ENCODE data around the gene METRNL.

METRNL gene

DNA sequence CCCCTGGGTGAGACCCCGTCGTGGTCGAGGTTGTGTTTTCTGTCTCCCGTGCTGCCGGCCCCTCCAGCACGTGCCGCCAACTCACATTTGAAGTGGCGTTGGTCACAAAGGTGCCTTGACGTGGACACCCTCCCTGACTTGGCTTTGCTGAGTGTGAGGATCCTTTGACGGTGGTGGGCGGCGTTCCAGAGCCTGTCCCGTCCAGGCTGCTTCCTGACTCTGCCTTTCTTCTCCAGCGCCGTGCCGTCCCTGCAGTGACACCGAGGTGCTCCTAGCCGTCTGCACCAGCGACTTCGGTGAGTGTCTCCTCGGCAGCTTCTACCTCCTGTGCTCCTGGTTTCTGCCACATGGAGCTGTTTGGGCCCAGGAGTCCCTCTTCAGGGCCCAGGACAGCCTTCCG lies 13.5 kb downstream of the METRNL start:
- no peak for DNase-seq

DNA sequence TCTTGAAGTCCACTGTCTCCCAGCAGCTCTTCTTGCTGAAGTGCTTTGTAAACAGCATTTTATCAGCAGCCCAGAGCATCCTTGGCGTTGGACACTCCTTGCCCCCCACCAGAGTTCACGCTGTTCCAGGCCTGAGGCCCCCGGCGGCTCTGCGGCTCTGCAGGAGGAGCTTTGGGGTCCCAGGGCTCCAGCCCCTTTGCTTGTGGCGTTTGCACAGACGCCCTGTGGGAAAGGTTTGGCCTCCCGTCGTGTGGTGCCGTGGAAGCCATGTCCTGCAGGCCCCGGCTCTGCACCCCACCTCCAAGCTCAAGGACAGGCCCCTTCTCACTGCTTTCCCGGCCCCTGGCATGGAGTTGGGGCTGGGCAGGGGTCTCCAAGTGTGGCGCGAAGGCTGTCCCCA lies 14.1 kb downstream of the METRNL start:
- DNase-seq: no peak

DNA sequence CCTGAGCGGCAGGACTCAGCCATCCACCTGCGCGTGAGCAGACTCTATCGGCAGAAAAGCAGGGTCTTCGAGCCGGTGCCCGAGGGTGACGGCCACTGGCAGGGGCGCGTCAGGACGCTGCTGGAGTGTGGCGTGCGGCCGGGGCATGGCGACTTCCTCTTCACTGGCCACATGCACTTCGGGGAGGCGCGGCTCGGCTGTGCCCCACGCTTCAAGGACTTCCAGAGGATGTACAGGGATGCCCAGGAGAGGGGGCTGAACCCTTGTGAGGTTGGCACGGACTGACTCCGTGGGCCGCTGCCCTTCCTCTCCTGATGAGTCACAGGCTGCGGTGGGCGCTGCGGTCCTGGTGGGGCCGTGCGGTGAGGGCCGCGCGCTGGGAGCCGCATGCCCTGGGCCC lies 14.9 kb downstream of the METRNL start:
- DNase-seq: no peak

DNA sequence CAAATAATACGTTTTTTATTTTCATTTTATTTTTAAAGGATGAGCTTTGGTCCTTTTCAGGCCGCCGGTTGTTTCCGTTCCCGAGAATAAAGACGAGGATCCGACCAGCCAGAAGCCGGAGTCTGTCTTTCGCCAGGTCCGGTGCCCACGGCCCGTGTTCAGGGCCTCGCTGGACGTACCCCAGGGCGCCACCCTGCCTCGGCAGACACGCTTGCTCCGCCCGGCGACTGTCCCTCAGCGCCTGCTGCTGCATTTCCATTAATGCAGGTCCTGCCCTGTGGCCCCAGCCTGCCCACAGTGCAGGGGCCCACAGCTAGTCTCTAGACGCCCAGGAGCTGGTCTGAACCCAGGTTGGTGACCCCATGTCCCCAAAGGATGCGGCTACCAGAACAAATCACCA lies 15.6 kb downstream of the METRNL start:
- no peak for DNase-seq

DNA sequence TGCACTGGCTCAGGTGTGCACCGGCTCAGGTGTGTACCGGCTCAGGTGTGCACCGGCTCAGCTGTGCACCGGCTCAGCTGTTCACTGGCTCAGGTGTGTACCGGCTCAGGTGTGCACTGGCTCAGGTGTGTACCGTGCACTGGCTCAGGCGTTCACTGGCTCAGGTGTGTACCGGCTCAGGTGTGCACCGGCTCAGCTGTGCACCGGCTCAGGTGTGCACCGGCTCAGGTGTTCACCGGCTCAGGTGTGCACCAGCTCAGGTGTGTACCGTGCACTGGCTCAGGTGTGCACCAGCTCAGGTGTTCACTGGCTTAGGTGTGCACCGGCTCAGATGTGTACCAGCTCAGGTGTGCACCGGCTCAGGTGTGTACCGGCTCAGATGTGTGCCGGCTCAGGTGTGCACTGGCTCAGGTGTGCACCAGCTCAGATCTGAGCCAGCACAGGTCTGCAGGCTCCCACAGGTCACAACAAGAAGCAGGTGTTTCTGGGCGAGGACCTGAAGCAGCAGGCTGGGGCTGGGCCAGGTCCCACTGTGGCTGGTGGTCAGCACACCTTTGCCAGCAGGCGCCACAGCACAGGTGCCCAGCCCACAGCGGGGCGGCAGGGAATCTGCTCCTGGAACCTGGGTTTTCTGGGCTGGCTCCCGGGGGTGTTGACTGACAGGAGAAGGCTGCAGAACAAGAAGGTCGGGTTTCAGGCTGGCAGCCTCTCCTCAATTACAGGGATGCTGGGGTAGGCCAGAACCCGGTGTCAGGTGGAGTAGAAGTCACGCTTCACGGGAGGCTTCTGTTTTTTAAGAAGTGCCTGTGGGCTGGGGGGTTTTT lies 17.2 kb downstream of the METRNL start:
- DNase-seq: no peak

DNA sequence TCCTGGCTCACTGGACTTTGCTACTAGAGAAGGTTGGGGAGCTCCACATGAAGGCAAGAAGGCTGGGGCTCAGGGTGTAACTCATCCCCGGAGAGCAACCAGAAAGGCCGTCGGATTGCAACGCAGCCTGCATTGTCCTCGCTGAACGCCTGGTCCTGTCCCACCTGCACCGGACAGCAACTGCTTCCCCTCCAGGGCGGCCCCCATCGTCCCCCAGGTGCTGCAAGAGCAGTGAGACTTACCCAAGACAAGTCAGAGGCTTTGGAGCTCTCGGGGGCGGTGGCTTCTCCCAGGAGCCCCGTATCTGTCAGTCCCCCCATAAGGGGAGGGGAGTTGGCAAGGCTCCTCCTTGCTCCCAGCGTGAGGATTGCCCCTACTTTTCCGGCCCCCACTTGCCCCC lies 18.4 kb downstream of the METRNL start:
- no peak for DNase-seq

DNA sequence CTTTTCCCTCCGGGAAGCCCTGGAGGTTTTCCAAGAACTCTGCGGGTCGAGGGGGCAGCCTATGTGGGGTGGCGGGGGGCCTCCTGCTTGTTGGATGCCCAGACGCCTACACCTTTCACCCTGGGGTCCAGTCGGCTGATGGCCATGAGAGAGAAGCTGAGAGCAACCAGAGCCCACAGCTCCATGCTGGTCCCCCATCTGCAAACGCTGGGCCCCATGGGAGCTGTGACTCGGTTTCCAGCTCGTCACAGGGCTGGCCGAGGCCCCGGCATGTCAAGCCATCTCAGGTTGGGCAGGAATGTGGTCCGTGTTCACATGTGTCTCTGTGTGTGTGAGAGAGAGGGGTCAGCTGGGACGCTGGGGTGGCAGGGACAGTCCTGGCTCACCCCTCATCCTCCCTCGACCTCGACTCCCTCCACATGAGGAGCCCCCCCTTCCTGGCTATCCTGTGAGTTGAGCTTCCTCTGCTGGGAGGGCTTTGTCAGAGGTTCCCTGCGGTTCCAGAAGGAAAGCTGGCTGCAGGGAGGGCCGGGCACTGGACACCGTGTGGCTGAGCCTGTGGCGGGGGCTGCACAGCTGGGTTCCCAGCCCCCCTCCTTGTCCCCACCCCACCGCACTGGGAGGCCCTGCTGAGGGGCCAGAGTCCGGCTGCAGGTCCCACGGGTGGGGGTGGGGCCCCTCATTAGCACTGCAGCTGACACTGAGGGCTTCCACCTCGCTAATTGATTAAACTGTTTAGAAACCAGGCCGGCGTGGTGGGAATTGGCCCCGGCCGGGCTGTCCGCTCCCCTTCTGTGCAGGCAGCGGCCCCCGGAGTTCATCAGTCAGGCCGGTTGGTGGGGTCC lies 19.1 kb downstream of the METRNL start:
- peak; percentile 88 for DNase-seq

DNA sequence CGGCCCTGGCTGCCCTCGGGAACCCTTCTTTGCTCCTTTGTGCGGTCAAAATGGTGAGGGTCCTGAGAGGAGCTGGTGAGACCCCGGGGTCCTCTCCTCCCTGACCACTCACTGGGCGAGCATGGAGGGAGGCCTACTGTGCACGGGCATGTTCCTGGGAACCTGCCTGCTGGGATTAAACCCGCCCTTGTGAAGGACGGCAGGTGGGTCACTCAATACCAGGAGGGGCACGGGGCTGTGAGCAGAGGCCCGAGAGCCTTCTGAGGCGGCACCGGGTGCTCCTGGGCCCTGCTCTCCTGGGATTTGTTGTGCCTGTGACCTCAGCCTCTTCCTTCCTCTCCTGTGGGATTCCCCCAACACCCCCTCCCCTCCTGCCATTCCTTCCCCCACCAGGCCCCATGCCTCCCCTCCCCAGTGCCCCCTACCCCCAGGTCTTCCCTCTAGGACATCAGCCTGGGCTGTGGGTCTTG lies 19.7 kb downstream of the METRNL start:
- DNase-seq: no peak

DNA sequence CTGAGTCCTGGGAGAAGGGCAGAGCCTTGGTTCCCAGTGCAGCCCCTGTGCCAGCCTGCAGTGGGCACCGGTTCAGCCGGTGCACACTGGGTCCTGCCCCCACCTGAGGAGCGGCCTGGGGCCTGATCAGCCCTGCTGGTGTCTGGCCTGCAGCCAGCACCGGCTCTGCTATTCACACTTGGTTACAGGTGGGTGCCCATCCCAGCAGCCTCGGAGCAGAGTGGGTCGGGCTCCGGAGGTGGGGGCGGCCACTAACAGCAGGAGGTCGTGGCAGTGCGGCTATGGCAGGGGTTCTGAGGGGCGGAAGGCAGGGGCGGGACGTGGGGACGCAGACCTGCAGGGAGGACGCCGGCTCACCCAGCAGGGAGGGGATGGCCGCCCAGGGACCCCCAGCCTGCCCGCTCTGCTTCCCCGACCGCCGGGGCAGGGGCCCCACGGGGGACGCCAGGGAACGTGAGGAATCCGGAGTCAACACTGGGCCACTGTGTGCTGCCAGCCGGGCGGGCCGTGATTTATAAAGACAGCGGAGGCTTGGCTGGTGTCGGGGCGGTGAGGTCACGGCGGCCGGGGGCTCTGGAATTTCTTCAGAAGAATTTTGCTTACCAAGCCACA lies 20.3 kb downstream of the METRNL start:
- peak; percentile 82 for DNase-seq

DNA sequence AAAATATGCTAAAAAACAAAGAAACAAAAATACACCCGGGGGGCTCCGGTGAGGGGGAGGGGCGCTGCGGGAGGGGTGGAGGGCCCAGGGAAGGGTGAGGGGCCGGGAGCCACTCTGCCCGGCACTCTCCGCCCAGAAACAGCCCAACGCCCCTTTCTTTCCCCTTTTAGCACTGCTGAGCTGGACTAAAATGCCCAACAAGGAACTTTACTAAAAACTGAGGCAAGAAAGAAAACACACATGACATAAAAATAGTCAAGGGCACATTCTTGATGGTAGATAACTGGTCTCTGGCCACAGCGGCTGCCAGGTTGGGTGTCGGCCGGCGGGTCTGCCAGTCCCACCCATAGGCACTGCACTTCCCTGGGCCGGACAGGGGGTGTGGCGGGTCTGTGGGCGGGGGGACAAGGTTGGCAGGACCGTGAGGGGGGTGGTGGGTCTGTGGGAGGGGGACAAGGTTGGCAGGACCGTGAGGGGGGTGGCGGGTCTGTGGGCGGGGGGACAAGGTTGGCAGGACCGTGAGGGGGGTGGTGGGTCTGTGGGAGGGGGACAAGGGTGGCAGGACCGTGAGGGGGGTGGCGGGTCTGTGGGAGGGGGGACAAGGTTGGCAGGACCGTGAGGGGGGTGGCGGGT lies 20.9 kb downstream of the METRNL start:
- DNase-seq: no peak

DNA sequence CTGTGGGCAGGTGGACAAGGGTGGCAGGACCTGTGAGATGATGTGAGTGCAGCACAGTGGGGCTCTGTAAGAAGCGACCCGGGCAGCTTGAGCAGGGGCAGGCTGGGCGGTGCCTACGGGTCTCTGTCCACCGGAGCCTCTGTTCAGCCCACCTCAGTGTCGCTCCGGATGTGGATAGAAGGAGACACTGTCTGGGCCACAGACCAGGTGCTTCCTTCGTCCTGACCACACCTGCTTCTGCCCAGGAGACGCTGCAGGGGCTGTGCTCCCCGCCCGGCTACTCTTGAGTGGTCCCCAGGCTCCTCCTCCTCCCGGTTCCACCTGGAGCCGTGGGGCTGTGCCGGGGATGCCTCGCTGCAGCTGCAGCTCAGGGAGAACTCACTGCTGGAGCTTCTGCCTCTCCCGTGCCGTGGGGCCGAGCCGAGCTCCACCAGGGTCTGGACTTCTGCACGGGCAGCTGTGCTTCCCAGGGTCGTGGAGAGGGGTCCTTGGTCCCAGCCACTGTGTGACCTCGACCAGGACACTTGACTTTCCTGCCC lies 21.5 kb downstream of the METRNL start:
- DNase-seq: peak; percentile 58

DNA sequence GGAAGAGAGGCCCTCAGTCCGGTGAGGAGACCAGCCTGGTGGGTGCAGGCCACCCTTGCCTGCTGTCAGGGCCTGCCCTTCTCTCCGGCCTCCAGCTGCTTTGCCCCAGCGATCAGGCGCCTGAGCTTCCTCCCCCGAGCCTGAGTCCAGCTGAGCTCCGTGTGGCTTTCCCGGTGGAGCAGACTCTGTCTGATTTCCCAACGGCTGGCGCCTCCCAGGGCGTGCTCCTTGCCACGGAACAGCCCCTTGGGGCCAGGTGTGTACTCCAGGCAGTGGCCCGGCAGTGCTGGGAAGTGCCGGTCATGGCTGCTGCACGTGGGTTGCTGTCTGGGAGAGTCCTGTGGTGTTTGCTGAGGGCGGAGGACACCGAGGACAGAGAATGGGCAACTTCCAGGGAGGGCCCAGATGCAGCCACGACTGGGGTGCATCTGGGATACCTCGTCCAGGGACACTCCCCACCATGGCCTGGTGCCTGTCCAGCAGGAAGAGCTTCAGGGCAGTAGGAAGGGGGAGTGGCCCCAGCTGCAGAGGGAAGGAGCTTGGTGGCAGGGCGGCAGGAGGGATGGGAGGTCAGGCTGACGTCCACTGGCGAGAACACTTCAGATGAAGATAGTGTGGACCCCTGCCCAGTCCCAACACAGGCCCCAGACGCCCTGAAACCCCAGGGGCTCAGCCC lies 22.5 kb downstream of the METRNL start:
- DNase-seq: peak; percentile 50

DNA sequence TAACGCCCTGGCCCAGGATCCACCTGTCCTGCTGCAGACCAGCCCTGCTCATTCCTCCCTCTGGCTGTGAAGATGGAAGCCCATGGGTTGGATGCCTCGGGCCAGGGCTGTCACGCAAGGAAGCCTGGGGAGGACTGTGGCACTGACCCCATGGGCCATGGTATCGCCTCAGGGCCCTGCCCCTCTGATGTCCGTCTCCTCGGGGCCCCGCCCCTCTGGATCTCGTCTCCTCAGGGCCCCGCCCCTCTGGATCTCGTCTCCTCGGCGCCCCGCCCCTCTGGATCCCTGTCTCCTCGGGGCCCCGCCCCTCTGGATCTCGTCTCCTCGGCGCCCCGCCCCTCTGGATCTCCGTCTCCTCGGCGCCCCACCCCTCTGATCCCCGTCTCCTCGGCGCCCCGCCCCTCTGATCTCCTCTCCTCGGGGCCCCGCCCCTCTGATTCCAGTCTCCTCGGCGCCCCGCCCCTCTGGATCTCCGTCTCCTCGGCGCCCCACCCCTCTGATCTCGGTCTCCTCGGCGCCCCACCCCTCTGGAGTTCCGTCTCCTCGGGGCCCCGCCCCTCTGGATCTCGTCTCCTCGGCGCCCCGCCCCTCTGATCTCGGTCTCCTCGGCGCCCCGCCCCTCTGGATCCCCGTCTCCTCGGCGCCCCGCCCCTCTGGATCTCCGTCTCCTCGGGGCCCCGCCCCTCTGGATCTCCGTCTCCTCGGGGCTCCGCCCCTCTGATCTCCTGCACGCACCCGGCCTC lies 24.0 kb downstream of the METRNL start:
- no peak for DNase-seq

DNA sequence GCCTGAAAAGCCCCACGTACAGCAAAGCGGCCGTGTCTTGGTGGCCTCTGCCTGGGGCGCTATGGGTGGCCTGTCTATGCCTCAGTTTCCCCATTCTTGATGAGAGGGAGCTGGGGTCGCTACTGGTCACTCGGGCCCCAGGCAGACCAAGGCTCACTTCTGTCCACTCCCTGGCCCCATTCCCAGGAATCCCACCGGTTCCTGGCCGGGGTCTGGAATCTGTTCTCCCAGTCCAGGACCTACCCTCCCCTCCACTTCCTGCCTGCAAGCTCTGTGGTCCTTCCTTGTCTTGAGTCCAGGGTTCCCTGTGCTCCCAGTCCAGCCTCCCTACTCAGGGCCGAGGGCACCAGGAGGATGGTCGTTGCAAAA lies 24.5 kb downstream of the METRNL start:
- no peak for DNase-seq

DNA sequence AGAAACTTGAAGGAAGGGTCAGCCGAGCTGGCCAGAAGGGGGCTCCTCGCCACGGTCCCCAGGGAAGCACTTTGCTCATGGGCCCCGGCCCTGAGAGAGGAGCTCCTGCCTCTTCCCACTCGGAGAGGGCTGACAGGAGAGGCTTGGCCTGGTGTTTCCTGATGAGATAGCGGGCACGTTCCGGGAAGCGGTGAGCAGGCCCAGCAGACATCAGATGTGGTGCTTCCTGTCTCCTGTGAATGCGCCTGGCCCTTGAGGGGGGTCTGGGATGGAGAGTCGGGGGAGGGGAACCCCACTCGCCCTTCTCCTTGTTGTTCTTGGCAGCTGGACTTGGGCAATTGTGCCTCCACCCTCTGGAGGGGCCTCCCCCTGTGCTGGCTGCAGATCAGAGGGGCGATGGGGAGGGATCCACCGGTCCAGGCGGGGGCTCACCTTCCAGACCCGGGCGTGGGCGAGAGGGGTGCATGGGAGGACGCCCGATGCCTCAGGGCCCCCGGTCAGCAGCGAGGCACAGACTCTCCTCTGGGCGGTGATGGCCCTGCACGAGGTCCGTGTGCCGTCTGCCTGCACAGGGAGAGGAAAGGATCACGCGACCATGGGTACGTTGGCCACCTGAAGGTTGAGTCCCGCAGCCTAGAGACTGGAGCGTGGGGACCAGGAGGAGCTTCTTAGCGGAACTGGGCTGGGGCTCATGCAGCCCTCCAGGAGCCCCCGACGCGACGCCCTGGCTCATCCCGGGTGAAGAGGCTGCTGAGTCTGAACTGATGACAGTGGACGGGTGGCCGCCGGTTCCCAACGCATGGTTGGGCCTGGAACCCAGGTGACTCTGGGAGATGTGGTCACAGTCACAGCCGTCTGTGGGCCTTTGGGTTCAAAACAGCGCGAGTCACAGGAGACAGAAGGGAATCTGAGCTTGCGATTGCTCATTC lies 25.4 kb downstream of the METRNL start:
- DNase-seq: no peak

DNA sequence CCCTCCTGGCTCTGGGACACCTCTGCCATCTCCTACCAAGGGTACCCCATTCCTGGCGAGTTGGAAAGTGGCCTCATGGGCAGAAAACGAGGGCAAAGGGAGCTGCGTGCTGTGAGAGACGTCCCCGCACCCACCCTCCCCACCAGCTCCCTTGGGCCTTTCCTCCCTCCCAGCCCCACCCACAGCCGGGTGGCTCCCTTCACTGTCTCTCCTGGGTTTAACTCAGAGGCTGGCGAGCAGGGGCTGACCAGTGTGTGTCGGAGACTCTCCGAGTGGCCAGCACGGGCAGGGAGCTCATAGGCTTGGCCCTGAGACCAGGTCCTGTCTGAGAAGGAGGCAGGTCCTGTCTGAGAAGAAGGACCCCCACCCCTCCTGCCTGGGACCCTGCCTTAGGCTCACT lies 26.1 kb downstream of the METRNL start:
- no peak for DNase-seq

DNA sequence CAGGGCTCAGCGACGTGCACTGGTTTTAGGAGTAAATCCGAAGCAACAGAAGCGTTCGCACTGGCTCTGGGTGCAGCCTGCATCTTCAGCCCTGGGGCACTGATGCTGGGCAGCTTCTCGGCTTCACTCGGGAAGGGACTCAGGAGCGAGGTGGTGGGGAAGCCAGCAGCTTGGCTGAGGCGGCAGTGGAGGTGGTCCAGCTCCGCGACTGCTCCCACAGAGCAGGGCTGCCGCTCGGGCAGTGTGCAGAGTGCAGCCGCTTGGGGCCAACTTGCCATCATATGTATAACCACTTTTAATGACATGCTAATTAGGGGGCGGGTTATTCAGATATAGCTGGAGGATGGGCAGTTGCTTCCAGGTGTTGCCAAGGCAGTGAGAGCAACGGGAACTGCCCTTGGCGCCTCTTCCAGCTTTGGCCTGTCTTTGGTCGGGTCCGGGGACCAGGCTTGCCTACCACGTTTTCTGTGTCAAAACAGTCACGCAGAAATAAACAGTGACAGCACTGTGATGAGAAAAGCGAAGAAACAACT lies 26.7 kb downstream of the METRNL start:
- DNase-seq: peak; percentile 76

DNA sequence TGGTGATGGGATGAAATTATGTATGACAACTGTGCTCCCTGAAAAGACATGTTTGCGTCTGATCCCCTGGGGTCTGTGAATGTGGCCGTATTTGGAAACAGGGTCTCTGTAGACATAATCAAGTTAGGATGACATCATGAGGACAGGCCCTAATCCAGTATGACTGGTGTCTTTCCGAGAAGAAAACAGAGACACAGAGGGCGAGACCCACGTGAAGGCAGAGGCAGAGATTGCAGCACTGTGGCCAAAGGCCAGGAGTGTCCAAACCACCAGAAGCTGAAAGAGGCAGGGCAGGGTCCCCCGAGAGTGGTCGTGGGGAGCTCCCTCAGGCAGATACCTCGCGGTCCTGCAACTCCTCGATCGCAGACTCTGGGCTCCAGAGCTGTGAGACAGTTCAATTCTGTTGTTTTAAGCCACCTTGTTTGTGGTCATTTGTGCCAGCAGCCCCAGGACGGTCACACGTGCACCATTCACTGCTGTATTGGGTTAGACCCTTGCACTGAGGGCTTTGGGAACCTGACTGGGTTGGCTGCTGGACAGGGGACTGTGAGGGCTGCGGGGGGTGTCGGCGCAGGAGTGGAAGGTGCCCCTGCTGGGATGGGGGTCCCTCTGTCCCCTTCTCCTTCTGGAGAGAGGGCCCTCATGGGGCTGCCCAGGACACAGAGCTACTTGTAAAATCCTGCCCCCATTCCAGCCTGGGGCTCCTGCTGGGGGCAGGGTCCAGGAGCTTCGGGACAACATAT lies 27.7 kb downstream of the METRNL start:
- no peak for DNase-seq

DNA sequence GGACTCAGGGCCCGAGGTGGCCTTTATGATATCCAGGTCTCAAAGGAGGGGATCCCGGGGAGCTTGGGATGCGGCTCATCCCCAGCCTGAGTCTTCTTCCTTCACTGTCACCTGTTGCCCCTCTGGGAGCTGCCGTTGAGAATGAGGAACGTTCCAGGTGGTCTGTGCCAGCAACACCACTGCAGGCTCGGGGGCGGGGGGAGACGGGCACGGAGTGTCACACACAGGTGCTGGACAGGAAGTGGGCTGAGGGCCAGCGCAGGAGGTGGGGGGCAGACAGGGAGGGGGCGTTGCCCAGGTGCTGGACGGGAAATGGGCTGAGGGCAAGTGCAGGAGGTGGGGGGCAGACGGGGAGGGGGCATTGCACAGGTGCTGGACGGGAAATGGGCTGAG lies 28.2 kb downstream of the METRNL start:
- no peak for DNase-seq

Measured in retina (tissue), 1 donor.